Prostate gland (tissue), 2 donors: ENCODE measurements around the gene C1R.

Experiments
- CTCF ChIP-seq, 4 experiments: fragments of 200-600 bp in 2 of 4; fragments of 450-650 bp in 2 of 4; sonication (generic) in 2 of 4; IDR thresholded peaks; 1 replicate in 3 of 4; 2 replicates in 1 of 4; pipeline ENCODE4 v1.5.1; 2016 to 2019; ENCODE audit warnings: antibody characterized with exemption in 4 of 4, mild to moderate bottlenecking in 2 of 4, moderate library complexity in 2 of 4
- POLR2A ChIP-seq: fragments of 450-650 bp; IDR thresholded peaks from one replicate; pipeline ENCODE4 v1.6.1; 2016; ENCODE audit warnings: antibody characterized with exemption, mild to moderate bottlenecking

DNA sequence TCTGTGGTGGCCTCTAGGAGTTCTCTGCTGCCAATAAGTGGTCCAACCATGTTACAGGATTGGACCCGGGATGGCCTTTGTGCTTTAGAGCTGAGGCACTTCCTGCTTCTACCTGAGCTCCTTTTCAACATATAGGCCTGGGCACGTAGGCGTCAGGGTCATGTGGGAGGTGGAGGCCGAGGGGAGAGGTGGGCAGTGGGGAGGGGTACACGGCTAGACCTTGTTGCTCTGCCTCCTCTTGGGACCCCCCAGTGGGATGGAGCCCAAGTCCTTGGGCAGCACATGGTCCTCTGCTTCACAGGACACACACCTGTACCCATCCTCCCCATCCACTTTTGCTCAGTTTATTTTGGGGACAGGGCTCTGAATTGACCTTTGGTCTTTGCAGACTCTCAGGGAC is 29.1 kb upstream of the C1R start:
- TF ChIP-seq CTCF (IDR thresholded peaks at IDR 0.05) (no peak), POLR2A (no peak)
